Activated CD4-positive, alpha-beta T cell treated with anti-CD3 and anti-CD28 coated beads, Interleukin-2, amount 10 ng/mL, durations not matched to agents 7 days and 5 days (primary cell): Measurements from ENCODE around the gene ERG28. TPM values are rescaled to one million over a fixed set of nuclear protein-coding genes. Genes with fewer than 3 reads are reported as not detected.
"Not testable (repeated sequence)": the region's sequence is repeated elsewhere in the genome, so short reads cannot be mapped to it uniquely, and the experiment has no call there.

ENCODE experiments used
- CTCF ChIA-PET: fragments of 350-600 bp; sonication (Branson Sonifier 250); formaldehyde crosslinking; loops from one replicate; lab custom pipeline; 2021; ENCODE audit warnings: antibody characterized with exemption; lab: Charles Lee
- POLR2A ChIA-PET: fragments of 350-600 bp; sonication (Branson Sonifier 250); formaldehyde crosslinking; loops from one replicate; lab custom pipeline; 2021; ENCODE audit warnings: antibody characterized with exemption; lab: Charles Lee
- DNase-seq: peaks from one replicate; pipeline ENCODE4 v3.0.0-alpha.2; 2020
- H3K27ac Mint-ChIP-seq: one replicate; pipeline ENCODE4 v1.8.0; 2021; ENCODE audit warnings: mild to moderate bottlenecking, moderate library complexity, mixed read lengths
- H3K27me3 Mint-ChIP-seq: one replicate; pipeline ENCODE4 v1.8.0; 2021; ENCODE audit warnings: mixed read lengths
- H3K36me3 Mint-ChIP-seq: one replicate; pipeline ENCODE4 v1.8.0; 2021; ENCODE audit warnings: low read depth, mixed read lengths
- H3K4me1 Mint-ChIP-seq: one replicate; pipeline ENCODE4 v1.8.0; 2021; ENCODE audit warnings: mixed read lengths
- H3K4me3 Mint-ChIP-seq: one replicate; pipeline ENCODE4 v1.8.0; 2021; ENCODE audit warnings: mild to moderate bottlenecking, moderate library complexity, mixed read lengths
- H3K9me3 Mint-ChIP-seq: one replicate; pipeline ENCODE4 v1.8.0; 2021; ENCODE audit warnings: mixed read lengths
- total RNA-seq, 2 experiments: library from RNA; stranded (reverse); gene quantifications; one replicate each; pipeline ENCODE4 v1.2.3, GENCODE V29; 2021

The ERG28 gene
- total RNA-seq, 2 experiments from 2014 or later = 17.3 to 21.5 TPM

DNA sequence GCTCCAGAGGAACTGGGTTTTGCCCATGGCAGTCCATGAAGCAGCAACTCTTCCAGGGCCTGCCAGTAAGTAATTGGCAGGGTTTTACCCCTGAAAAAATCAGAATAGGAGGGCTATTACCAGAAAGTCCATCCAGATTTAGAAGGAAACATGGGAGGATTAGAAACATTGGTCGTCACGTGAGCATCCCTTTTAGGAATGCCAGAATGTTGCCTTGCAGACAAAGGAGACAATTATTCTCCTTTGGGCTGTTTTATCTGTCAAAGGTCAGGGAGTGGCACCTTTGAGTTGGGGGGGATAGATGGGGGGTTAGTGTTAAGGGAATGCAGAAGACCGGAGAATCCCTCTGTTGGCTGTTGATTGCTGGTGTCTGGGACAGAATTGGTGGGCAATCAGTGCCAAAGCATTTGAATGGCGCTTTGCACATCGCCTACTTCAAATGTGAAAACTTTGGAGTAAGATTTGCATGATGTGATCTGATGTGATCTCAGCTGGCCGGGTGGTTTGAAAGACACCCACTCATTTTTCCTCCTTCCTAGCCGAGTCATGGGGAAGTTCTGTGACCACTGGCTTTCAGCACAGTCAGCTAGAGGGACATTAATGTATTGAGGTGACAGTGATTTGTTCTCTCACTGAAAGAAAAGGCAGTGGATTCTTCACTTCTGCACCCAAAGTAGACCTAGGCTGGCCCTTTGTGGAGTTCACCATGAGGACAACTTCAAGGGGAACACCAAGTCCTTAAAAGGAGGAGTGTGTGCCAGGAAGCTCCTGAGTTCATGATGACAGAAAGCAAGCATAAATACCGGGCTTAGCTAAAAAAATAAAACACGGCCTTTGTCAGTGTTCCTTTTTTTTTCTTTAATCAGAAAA is 50.8 kb downstream of the ERG28 start:
- CTCF ChIA-PET = interaction anchor here (1.2 to 1.4 kb wide), 2 partner anchors 10 to 32 kb away, joined by 3 to 5 read pairs; no protein-coding TSS in a partner anchor
- peaks cover 16% of the 10 kb centered on the region for H3K9me3 Mint-ChIP-seq
- no peaks in the 10 kb centered on the region for H3K4me1 Mint-ChIP-seq
- no peaks in the 10 kb centered on the region for H3K27me3 Mint-ChIP-seq
- DNase-seq = no peak
- H3K27ac Mint-ChIP-seq = no peak overlapping the region
- no peak overlapping the region for H3K4me3 Mint-ChIP-seq
- POLR2A ChIA-PET = interaction anchor here (0.6 kb wide), 1 partner anchor 19 kb away, joined by 5 read pairs; no protein-coding TSS in a partner anchor
- peaks cover 2% of the 10 kb centered on the region for H3K36me3 Mint-ChIP-seq

DNA sequence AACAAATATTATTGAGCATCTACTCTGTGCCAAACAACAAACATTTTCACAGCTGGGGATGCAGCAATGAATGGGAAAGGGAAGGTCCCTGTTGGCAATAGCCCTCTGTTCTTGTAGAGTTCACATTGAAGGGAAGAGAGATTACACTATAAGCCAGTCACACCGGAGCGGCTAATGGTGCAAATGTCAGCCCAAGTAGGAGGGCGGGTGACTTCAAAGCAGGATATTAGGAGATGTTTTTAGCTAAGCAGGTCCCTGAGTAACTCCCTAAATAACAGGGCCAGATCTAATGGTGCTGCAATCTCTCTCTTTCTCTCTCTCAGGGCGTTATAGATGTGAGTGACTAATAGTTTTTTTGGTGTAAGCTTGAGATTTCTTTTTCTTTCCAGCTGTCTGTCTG is 51.6 kb downstream of the ERG28 start:
- no peaks in the 10 kb centered on the region for H3K27me3 Mint-ChIP-seq
- no peak overlapping the region for H3K4me3 Mint-ChIP-seq
- no peak overlapping the region for H3K27ac Mint-ChIP-seq
- no peaks in the 10 kb centered on the region for H3K4me1 Mint-ChIP-seq
- peaks cover 2% of the 10 kb centered on the region for H3K36me3 Mint-ChIP-seq
- ChIA-PET CTCF (interaction anchor here (0.6 to 1.2 kb wide), 3 partner anchors 9 to 36 kb away, joined by 3 read pairs; no protein-coding TSS in a partner anchor), POLR2A (no interaction called here)
- H3K9me3 Mint-ChIP-seq = peaks cover 12% of the 10 kb centered on the region
- DNase-seq = no peak

DNA sequence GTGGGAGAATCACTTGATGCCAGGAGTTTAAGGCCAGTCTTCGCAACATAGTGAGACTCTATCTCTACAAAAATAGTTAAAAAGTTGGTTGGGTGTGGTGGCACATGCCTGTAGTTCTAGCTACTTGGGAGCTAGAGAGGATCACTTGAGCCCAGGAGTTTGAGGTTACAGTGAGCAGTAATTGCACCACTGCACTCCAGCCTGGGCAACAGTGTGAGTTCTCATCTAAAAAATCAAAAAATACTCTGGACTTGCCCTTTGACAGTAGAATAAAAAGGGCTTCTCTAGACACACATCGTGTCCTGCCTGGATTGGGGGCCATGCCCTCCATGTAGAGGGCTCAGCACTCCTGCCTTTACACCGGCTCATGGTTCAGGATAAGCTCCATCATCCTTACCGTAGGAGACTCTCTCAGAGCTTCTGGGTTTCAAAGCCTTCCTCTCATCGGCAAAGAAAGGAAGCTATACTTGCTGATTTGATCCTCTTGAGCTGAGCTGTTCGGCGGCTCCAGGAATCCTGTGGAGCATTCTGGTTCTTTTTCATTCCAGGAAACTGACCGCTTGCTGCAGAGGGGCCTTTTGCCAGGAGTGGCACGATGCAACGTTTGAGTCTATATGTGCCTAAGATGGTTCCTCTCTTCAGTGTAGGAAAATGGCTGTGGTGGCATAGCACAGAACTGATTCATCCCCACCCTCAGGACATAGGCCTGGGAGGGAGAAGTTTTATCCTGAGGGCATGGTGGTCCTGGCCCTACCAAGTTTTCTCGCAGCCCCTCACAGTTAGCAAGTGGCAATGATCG is 52.6 kb downstream of the ERG28 start:
- Mint-ChIP-seq H3K4me3 (no peak overlapping the region), H3K9me3 (peaks cover 9% of the 10 kb centered on the region), H3K27ac (no peak overlapping the region), H3K27me3 (no peaks in the 10 kb centered on the region), H3K4me1 (no peaks in the 10 kb centered on the region), H3K36me3 (peaks cover 2% of the 10 kb centered on the region)
- CTCF ChIA-PET = interaction anchor here (0.6 to 0.9 kb wide), 3 partner anchors 8 to 35 kb away, joined by 3 read pairs; no protein-coding TSS in a partner anchor
- DNase-seq = no peak
- POLR2A ChIA-PET = no interaction called here

DNA sequence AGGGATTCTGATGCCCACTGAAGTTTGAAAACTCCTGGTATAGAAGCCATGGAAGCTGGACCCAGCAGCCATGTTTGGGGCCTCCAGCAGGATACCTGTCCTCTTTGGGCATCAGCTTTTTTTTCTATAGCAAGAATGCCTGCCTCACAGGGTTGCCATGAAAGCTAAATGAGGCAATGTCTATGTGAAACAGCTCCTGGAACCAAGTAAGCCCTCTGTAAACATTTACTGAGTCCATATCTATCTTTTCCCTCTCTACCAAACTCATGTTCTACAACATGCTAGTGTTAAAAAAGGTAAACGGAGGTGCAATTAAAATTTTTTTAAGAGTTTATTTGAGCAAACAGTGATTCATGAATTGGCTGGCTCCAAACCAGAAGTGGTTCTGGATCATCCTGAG is 53.6 kb downstream of the ERG28 start:
- Mint-ChIP-seq H3K36me3 (peaks cover 2% of the 10 kb centered on the region), H3K27ac (no peak overlapping the region), H3K4me1 (no peaks in the 10 kb centered on the region), H3K4me3 (no peak overlapping the region), H3K9me3 (peaks cover 9% of the 10 kb centered on the region), H3K27me3 (no peaks in the 10 kb centered on the region)
- no peak for DNase-seq
- ChIA-PET POLR2A (no interaction called here), CTCF (no interaction called here)

DNA sequence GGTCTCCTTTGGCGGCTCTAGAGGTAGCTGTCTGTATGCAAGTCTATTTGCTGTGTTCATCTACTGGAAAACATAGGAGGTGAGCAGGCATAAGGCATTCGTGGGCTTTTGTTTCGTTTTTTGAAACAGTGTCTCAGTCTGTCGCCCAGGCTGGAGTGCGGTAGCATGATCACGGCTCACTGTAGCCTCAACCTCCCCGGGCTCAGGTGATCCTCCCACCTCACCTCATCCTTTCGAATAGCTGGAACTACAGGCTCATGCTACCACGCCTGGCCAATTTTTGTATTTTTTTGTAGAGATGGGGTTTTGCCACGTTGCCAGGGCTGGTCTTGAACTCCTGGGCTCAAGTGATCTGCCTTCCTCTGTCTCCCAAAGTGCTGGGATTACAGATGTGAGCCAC is 54.8 kb downstream of the ERG28 start:
- H3K36me3 Mint-ChIP-seq = peaks cover 2% of the 10 kb centered on the region
- CTCF ChIA-PET = interaction anchor here (1.6 kb wide), 1 partner anchor 11 kb away, joined by 3 read pairs; no protein-coding TSS in a partner anchor
- peaks cover 6% of the 10 kb centered on the region for H3K9me3 Mint-ChIP-seq
- H3K4me1 Mint-ChIP-seq = no peaks in the 10 kb centered on the region
- no peaks in the 10 kb centered on the region for H3K27me3 Mint-ChIP-seq
- H3K4me3 Mint-ChIP-seq = no peak overlapping the region
- POLR2A ChIA-PET = no interaction called here
- no peak overlapping the region for H3K27ac Mint-ChIP-seq
- DNase-seq = no peak

DNA sequence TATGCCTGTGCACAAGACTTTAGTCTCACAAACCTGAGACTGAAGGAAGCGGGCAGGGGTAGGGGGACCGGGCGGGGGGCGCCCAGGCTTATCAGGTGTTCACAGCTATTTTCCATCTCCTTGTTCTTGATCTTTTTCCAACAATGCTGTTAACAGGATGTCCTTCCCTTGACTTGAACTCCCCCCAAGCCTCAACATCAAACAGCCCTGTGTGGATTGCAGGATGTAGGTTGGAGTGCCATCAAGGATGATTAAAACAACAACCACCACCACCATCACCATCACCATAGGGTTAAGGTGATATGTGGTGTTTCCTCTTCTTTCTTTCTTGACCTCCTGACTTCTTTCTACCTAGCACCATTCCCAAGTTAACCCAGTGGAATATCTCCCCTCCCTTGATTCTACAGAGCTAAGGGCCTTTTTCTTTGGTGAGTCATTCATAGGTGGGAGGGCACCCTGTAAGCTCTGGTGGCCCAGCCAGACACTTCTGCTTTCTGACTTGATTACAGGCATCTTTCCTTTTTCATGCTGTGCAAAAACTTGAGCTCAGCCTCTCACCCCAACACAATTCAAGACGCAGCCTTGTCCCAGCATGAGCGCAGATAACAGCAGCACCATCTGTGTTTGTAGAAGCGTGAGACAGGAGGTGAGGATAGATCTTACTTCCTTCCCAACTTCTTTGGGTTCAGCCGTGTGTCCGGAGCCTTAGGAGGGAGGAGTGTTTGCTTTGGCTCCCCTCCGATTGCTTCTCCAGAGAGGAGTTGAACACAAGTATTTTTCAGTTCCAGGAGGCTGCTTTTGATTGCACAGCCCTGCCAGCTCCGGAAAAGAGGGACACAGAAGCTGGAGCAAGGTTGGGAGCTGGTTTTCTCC is 55.5 kb downstream of the ERG28 start:
- no peak for DNase-seq
- H3K36me3 Mint-ChIP-seq = peaks cover 2% of the 10 kb centered on the region
- CTCF ChIA-PET = interaction anchor here (1.4 to 1.6 kb wide), 2 partner anchors 12 to 28 kb away, joined by 3 to 4 read pairs; no protein-coding TSS in a partner anchor
- POLR2A ChIA-PET = no interaction called here
- H3K4me3 Mint-ChIP-seq = no peak overlapping the region
- H3K27me3 Mint-ChIP-seq = no peaks in the 10 kb centered on the region
- H3K9me3 Mint-ChIP-seq = peaks cover 6% of the 10 kb centered on the region
- no peaks in the 10 kb centered on the region for H3K4me1 Mint-ChIP-seq
- H3K27ac Mint-ChIP-seq = no peak overlapping the region

DNA sequence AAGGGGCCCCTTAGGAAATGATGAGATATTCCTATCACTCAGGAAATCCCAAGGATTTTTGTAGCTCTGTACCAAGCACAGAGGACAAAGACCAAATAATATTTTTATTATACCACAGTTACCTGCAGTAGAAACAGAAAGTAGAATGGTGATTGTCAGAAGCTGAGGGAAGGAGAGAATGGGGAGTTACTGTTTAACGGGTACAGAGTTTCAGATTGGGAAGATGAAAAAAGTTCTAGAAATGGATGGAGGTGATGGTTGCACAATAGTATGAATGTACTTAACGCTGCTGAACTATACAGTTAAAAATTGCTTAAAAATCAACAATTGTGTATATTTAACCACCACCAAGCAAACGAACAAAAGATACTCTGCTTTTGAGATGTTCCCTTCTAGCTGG is 58.2 kb downstream of the ERG28 start:
- peaks cover under 1% of the 10 kb centered on the region for H3K36me3 Mint-ChIP-seq
- no peaks in the 10 kb centered on the region for H3K27me3 Mint-ChIP-seq
- POLR2A ChIA-PET = no interaction called here
- H3K9me3 Mint-ChIP-seq = no peaks in the 10 kb centered on the region
- CTCF ChIA-PET = interaction anchor here (1.5 kb wide), 1 partner anchor 44 kb away, joined by 3 read pairs; no protein-coding TSS in a partner anchor
- DNase-seq = no peak
- no peak overlapping the region for H3K4me3 Mint-ChIP-seq
- H3K4me1 Mint-ChIP-seq = no peaks in the 10 kb centered on the region
- no peak overlapping the region for H3K27ac Mint-ChIP-seq

DNA sequence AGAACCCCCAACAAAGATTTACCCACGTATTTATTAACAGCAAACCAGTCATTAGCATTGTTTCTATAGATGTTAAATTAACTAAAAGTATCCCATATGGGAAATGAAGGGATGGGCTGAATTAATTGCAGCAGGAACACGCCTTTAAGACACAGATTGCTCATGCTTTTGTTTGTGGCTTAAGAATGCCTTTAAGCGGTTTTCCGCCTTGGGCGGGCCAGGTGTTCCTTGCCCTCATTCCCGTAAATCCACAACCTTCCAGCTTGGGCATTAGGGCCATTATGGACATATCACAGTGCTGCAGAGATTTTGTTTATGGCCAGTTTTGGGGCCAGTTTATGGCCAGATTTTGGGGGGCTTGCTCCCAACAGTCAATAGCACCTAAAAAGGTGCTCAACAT is 59.6 kb downstream of the ERG28 start:
- H3K9me3 Mint-ChIP-seq, H3K4me3 Mint-ChIP-seq, H3K27ac Mint-ChIP-seq, DNase-seq, H3K27me3 Mint-ChIP-seq, POLR2A ChIA-PET, H3K36me3 Mint-ChIP-seq, H3K4me1 Mint-ChIP-seq: not testable (repeated sequence)
- CTCF ChIA-PET = interaction anchor here (1.5 kb wide), 1 partner anchor 46 kb away, joined by 3 read pairs; no protein-coding TSS in a partner anchor

DNA sequence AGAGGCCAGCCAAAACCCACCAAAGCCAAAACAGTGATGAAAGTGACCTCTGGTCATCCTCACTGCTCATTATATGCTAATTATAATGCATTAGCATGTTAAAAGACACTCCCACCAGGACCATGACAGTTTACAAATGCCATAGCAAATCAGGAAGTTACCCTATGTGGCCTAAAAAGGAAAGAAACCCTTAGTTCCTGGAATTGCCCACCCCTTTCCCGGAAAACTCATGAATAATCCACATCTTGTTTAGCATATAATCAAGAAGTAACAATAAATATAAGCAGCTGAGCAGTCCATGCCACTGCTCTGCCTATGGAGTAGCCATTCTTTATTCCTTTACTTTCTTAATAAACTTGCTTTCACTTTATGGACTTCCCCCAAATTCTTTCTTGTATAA is 60.6 kb downstream of the ERG28 start:
- DNase-seq, H3K4me3 Mint-ChIP-seq, H3K4me1 Mint-ChIP-seq, H3K9me3 Mint-ChIP-seq, POLR2A ChIA-PET, H3K36me3 Mint-ChIP-seq, H3K27ac Mint-ChIP-seq, H3K27me3 Mint-ChIP-seq: not testable (repeated sequence)
- CTCF ChIA-PET = interaction anchor here (0.5 kb wide), 1 partner anchor 9 kb away, joined by 3 read pairs; no protein-coding TSS in a partner anchor

Other genes with a start within 250 kb of the ERG28 start
- gene JDP2, start 232.9 kb downstream of the ERG28 start, total RNA-seq = 1 to 10 TPM in 1 of 2 experiments, under 1 TPM in 1; 0.99 to 1.6 TPM
- gene BATF, start 138.4 kb downstream of the ERG28 start, total RNA-seq = 10 to 100 TPM; 39.4 to 41.0 TPM
- 1 to 10 TPM; 1.1 to 6.2 TPM for gene FLVCR2, start 82.3 kb downstream of the ERG28 start, total RNA-seq
- gene TTLL5, start 370 bp upstream of the ERG28 start, total RNA-seq = 10 to 100 TPM; 33.3 to 43.3 TPM